Activated CD8-positive, alpha-beta memory T cell treated with anti-CD3 and anti-CD28 coated beads, Interleukin-2, amount 50 U/mL, for 48 hours (primary cell): ENCODE measurements around the gene ANKRD40CL.
A peak's percentile ranks its signal among the peaks of the same experiment; 100 is the strongest.

Source experiments
- DNase-seq: peaks from one replicate; pipeline ENCODE4 v3.0.0-alpha.2; 2020

Gene ANKRD40CL

GRCh38 chr17:50785946-50786570 lies 18.7 kb upstream of the ANKRD40CL start:
- no peak for DNase-seq

- DNase-seq = no peak
Observed at GRCh38 chr17:50785126-50785525, 17.8 kb upstream of the ANKRD40CL start.

- no peak for DNase-seq
Observed at GRCh38 chr17:50783905-50784304, 16.6 kb upstream of the ANKRD40CL start.

GRCh38 chr17:50783193-50783660 lies 15.9 kb upstream of the ANKRD40CL start:
- peak; percentile 93 for DNase-seq

- no peak for DNase-seq
Observed at GRCh38 chr17:50781167-50781566, 13.8 kb upstream of the ANKRD40CL start.

GRCh38 chr17:50779747-50780353 lies 12.5 kb upstream of the ANKRD40CL start:
- peak; percentile 56 for DNase-seq

- DNase-seq = no peak
Observed at GRCh38 chr17:50778988-50779387, 11.7 kb upstream of the ANKRD40CL start.

- DNase-seq = no peak
Observed at GRCh38 chr17:50778471-50778870, 11.2 kb upstream of the ANKRD40CL start.

- DNase-seq = no peak
Observed at GRCh38 chr17:50775926-50776325, 8.6 kb upstream of the ANKRD40CL start.

GRCh38 chr17:50774225-50774803 lies 7.0 kb upstream of the ANKRD40CL start:
- DNase-seq = no peak

GRCh38 chr17:50771991-50772785 lies 4.9 kb upstream of the ANKRD40CL start:
- DNase-seq = peak; percentile 40

- no peak for DNase-seq
Observed at GRCh38 chr17:50770346-50770745, 3.0 kb upstream of the ANKRD40CL start.

- DNase-seq = peak; percentile 26
Observed at GRCh38 chr17:50769884-50770283, 2.6 kb upstream of the ANKRD40CL start.

- peak; percentile 51 for DNase-seq
Observed at GRCh38 chr17:50768346-50768761, 1.0 kb upstream of the ANKRD40CL start.

GRCh38 chr17:50767030-50767429 lies 288 bp downstream of the ANKRD40CL start:
- DNase-seq = peak; percentile 37

- DNase-seq = peak; percentile 26
Observed at GRCh38 chr17:50766222-50767023, 895 bp downstream of the ANKRD40CL start.

- peak; percentile 40 for DNase-seq
Observed at GRCh38 chr17:50765454-50766221, 1.7 kb downstream of the ANKRD40CL start.

- peak; percentile 29 for DNase-seq
Observed at GRCh38 chr17:50764734-50765149, 2.6 kb downstream of the ANKRD40CL start.

- DNase-seq = no peak
Observed at GRCh38 chr17:50763716-50764475, 3.4 kb downstream of the ANKRD40CL start.

GRCh38 chr17:50762177-50762576 lies 5.1 kb downstream of the ANKRD40CL start:
- DNase-seq = no peak

GRCh38 chr17:50758989-50759544 lies 8.3 kb downstream of the ANKRD40CL start:
- no peak for DNase-seq
